GM18508 (cell line): ENCODE results near the gene RAE1.

Experiments
- ATAC-seq: cut with Tn5 transposase; IDR thresholded peaks from one replicate; pipeline ENCODE4 v1.9.1; 2021; ENCODE audit warnings: moderate number of reproducible peaks; ENCODE audit not compliant: insufficient read depth, unreplicated experiment

RAE1 gene

GRCh38 chr20:57369596-57369995, 18.5 kb downstream of the RAE1 start:
- no peak for ATAC-seq

- ATAC-seq = no peak
Observed at GRCh38 chr20:57370316-57370715, 19.3 kb downstream of the RAE1 start.

GRCh38 chr20:57371363-57371762, 20.3 kb downstream of the RAE1 start:
- ATAC-seq = no peak

- ATAC-seq = no peak
Observed at GRCh38 chr20:57372157-57372556, 21.1 kb downstream of the RAE1 start.

- no peak for ATAC-seq
Observed at GRCh38 chr20:57372581-57373350, 21.7 kb downstream of the RAE1 start.

GRCh38 chr20:57374343-57374930, 23.4 kb downstream of the RAE1 start:
- ATAC-seq = no peak

GRCh38 chr20:57374931-57375651, 24.0 kb downstream of the RAE1 start:
- no peak for ATAC-seq

- no peak for ATAC-seq
Observed at GRCh38 chr20:57375652-57376230, 24.7 kb downstream of the RAE1 start.

- ATAC-seq = no peak
Observed at GRCh38 chr20:57377350-57377749, 26.3 kb downstream of the RAE1 start.

- ATAC-seq = no peak
Observed at GRCh38 chr20:57378107-57378506, 27.1 kb downstream of the RAE1 start.

- ATAC-seq = no peak
Observed at GRCh38 chr20:57378646-57379262, 27.7 kb downstream of the RAE1 start.

- no peak for ATAC-seq
Observed at GRCh38 chr20:57379263-57379647, 28.2 kb downstream of the RAE1 start.

- ATAC-seq = no peak
Observed at GRCh38 chr20:57380081-57380750, 29.2 kb downstream of the RAE1 start.

GRCh38 chr20:57381596-57382503, 30.8 kb downstream of the RAE1 start:
- ATAC-seq = no peak

GRCh38 chr20:57382516-57382915, 31.5 kb downstream of the RAE1 start:
- no peak for ATAC-seq

- ATAC-seq = no peak
Observed at GRCh38 chr20:57383447-57384347, 32.6 kb downstream of the RAE1 start.

- no peak for ATAC-seq
Observed at GRCh38 chr20:57384486-57384885, 33.4 kb downstream of the RAE1 start.
